Vagina (tissue), 2 donors: ENCODE data around the gene SCARF2.
"Not testable (repeated sequence)": the region's sequence is repeated elsewhere in the genome, so short reads cannot be mapped to it uniquely, and the experiment has no call there.

Source experiments
- POLR2A ChIP-seq, 2 donors: fragments of 450-650 bp; IDR thresholded peaks; one replicate each; pipeline ENCODE4 v1.6.1; 2017; ENCODE audit warnings: antibody characterized with exemption in 2 of 2, mild to moderate bottlenecking in 2 of 2, moderate library complexity in 2 of 2
- TF ChIP-seq, protein P1 (sequence below), 3 experiments: fragments of 450-650 bp in 2 of 3; fragments of 200-600 bp in 1 of 3; sonication (generic) in 1 of 3; IDR thresholded peaks; one replicate each; pipeline ENCODE4 v1.5.1; 2017 to 2019; ENCODE audit warnings: antibody characterized with exemption in 3 of 3, mild to moderate bottlenecking in 2 of 3, moderate library complexity in 2 of 3

DNA sequence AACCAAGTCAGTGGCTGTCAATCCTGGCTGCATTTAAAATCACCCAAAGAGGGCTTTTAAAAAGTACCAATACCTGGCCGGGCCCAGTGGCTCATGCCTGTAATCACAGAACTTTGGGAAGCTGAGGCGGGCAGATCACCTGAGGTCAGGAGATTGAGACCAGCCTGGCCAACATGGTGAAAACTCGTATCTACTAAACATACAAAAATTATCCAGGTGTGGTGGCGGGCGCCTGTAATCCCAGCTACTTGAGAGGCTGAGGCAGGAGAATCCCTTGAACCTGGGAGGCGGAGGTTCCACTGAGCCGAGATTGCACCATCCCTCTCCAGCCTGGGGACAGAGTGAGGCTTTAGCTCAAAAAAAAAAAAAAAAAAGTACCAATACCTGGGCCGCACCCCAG lies 61.3 kb downstream of the SCARF2 start:
- TF ChIP-seq POLR2A (IDR thresholded peaks at IDR 0.05): not testable (repeated sequence)
- TF ChIP-seq, protein P1, sequence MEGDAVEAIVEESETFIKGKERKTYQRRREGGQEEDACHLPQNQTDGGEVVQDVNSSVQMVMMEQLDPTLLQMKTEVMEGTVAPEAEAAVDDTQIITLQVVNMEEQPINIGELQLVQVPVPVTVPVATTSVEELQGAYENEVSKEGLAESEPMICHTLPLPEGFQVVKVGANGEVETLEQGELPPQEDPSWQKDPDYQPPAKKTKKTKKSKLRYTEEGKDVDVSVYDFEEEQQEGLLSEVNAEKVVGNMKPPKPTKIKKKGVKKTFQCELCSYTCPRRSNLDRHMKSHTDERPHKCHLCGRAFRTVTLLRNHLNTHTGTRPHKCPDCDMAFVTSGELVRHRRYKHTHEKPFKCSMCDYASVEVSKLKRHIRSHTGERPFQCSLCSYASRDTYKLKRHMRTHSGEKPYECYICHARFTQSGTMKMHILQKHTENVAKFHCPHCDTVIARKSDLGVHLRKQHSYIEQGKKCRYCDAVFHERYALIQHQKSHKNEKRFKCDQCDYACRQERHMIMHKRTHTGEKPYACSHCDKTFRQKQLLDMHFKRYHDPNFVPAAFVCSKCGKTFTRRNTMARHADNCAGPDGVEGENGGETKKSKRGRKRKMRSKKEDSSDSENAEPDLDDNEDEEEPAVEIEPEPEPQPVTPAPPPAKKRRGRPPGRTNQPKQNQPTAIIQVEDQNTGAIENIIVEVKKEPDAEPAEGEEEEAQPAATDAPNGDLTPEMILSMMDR (IDR thresholded peaks at IDR 0.05): not testable (repeated sequence)
